GM19452 (cell line): ENCODE results near the gene LHX3.

Experiments used
- ATAC-seq: cut with Tn5 transposase; IDR thresholded peaks from one replicate; pipeline ENCODE4 v1.9.1; 2021; ENCODE audit not compliant: unreplicated experiment

Gene LHX3

DNA sequence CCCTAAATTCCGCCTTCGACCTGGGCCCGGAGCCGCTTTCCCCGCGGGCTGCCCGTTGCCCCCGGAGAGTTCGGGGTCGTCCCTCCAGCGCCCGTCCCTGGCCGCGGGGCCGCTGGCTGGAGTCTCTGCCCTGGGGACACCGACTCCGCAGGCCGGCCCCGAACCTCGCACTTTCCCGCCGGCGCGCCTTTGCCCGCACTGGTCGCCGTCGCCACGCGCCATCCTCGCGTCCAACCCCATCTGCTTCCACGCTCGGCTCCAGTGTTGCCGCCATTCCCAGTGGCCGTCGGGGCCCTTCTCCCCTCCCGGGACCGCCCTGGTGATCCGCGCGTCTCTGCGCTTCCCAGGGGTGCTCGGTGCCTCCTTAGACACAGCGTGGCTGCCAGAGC is 11.0 kb downstream of the LHX3 start:
- no peak for ATAC-seq

- ATAC-seq: no peak
These were observed 11.6 kb downstream of the LHX3 start for GRCh38 chr9:136193127-136193890.

DNA sequence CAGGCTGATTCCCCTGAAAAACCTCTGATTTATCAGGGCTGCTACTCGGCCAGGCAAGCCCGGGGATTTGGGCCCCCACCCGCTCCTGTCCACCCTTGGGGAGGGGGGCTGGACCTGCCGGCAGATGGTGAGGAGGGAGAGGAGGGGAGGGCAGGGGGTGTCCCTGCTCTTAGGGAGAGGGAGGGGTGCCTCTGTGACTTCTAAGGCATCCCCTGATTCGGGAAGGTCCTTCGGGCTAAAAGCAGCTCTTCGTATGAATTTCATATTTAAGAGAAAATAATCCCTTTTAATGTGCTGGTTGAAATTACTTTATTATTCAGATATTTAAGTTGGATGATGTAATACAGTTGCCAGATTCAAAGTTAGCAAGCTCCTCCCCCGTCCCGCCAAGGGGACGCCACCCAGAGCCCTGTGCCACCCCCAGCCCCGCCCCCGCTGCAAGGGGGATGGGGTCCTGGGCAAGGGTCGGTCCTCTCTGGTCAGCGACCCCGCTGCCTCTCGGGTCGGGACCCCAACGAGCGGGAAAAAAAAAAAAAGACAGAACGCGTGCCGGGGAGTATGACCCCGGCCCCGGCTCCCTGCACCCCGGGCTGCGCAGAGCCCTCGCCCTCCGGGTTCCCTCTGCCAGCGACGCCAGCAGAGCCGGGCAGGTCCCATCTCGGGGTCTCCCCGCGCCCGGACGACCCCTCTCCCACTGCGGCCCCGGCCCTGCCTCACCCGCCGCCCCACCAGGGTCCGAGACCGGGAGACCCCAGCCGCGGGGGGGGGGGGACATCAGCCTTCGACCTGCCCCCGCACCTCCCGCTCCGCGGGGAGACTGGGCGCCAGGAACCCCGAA is 12.4 kb downstream of the LHX3 start:
- ATAC-seq: no peak

DNA sequence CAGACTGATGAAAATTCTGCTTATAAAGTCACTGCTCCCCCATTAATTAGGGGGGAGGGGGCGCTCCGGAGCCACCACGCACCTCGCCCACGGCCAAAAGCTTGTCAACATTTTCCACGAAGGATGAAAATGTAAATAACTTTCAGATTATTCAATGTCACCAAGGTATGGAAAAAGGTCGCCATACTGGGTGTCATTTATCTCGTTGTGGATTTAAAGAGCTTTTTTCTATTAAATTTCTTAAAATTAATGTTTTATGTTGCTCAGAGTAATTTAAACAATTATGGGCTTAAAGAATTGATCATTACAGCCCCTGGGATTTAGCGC is 13.0 kb downstream of the LHX3 start:
- ATAC-seq: no peak

- ATAC-seq: no peak
These were observed 13.6 kb downstream of the LHX3 start for GRCh38 chr9:136191099-136191959.

- no peak for ATAC-seq
These were observed 14.3 kb downstream of the LHX3 start for GRCh38 chr9:136190656-136191055.

GRCh38 chr9:136190237-136190601 is 14.7 kb downstream of the LHX3 start:
- ATAC-seq: no peak

GRCh38 chr9:136189394-136190236 is 15.3 kb downstream of the LHX3 start:
- ATAC-seq: no peak

GRCh38 chr9:136187683-136188586 is 17.0 kb downstream of the LHX3 start:
- ATAC-seq: no peak

- ATAC-seq: no peak
These were observed 17.7 kb downstream of the LHX3 start for GRCh38 chr9:136187197-136187596.

DNA sequence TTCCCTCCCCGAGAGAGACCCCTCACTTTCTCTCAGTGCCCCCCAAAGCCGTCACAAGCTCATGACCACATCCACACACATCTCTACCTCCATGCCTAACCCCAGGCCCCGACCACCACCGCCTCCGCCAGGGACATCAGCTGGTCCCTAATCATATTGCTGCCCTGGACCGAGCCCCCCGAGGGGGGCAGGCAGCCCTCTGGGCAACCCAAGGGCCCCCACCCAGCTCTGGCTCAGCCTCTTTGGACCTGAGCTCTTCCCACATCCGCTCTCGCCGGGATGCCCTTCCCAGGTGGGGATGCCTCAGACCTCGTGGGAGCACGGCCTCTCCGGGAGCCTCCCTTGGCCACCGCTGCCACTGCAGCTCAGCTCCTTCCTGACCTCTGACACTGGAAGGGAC is 18.5 kb downstream of the LHX3 start:
- ATAC-seq: no peak

DNA sequence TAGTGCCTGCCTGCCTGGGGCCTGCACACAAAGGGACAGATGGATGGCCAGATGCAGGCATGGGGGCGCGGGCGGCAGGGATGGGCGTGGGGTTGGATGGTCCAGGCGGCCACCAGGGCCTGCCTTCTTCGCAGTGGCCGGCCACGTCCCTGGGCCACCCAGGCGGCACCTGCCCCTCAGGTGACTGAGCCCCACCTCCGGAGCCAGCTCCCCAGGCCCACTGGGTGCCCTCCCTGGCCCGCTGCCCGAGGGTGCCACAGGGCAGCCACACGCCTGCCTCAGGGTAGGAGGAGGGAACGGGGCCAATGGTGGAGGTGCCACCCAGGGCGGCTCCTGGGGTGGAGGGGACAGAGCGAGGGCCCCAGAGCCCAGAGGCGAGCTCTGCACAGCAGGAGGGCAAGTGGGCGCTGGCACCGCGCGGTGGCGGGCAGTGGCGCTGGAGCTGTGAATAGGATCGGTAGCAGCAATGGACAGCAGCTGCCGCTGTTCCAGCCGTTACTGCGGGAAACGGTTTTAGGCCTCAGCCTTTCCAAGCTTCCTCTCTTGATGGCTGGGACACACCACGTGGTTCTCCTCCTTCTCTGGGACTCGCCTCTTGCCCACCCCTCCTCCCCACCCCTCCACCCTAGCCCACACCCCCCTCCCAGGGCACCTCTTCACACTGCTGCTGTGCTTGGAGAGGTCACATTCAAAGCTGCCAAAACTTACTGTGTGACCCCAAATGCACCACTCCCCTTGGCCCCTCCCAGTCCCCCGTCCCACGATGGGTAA is 19.1 kb downstream of the LHX3 start:
- ATAC-seq: no peak

DNA sequence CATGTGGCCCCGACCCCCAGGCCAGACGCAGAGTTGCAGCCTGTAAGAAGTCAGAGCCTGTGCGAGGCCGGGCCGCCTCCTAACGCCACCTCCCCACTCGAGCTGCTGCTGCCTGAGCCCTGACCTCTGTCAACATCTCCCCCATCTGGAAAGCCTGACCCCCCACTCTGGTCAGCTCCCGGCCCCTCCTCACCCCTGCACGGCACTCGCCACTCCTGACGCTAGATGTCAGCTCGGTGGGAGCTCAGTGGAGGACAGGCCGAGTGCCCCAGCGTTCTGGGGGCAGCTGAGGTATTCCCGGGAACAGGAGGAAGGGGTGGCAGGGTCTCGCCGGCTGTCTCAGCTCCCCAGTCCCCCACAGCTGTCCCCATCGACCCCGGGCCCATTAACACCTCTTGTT is 19.9 kb downstream of the LHX3 start:
- ATAC-seq: no peak

- no peak for ATAC-seq
These were observed 22.0 kb downstream of the LHX3 start for GRCh38 chr9:136182850-136183422.

DNA sequence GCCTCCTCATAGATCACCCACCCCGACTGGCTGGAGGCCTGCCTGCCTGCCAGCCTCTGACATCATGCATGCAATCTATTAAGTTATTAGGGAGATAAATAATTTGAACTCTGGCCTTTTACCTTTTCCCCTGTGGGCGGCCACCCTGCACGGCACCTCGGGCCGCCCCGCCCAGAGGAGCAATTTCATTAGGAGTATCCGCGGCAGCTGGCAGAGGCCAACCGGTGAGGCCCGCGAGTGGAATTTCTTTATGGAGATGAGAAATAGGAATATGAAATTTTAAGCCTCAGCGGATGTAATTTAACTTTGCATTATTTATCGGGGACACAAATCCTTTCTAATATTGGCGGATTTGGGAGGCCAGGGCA is 22.5 kb downstream of the LHX3 start:
- no peak for ATAC-seq

DNA sequence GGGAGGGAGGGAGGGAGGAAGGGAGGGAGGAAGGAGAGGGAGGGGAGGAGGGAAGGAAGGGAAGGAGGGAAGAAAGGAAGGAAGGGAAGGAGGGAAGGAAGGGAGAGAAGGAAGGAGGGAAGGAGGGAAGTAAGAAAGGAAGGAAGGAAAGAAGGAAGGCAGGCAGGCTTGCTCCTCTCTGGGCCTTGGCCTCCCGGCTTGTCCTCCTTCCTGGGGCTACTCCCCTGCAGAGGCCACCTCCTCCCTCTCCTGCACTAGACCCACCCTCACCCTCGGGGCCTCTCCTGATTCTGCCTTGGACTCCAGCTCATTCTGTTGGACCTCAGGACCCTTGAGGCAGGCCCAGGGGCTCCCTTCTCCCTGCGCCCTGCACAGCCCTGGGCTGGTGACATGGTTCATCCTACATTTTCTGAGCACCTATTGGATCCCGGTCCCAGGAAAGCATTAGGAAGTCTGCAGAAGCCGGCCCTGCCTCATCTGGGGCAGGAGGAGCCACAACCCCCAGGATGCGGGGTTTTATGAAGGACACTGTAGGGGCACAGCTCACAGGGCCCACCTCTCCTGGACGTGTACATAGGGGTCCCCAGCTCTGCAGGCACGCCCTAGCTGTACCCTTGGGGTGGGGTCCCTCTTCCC is 23.0 kb downstream of the LHX3 start:
- ATAC-seq: no peak

- ATAC-seq: no peak
These were observed 24.3 kb downstream of the LHX3 start for GRCh38 chr9:136180586-136180985.

GRCh38 chr9:136179761-136180160 is 25.2 kb downstream of the LHX3 start:
- ATAC-seq: no peak
